H1 (cell line): ENCODE results near the gene GALNT11. TPM values are rescaled to one million over a fixed set of nuclear protein-coding genes. Genes with fewer than 3 reads are reported as not detected.

Experiments
- CTCF ChIA-PET: fragments of 300-600 bp; sonication (Branson Sonifier 250); formaldehyde crosslinking; loops from one replicate; lab custom pipeline; 2021; ENCODE audit not compliant: partially characterized antibody; lab: Charles Lee
- POLR2A ChIA-PET: fragments of 300-600 bp; sonication (Branson Sonifier 250); formaldehyde crosslinking; loops from one replicate; lab custom pipeline; 2021; ENCODE audit warnings: inconsistent platforms; ENCODE audit not compliant: partially characterized antibody; lab: Charles Lee
- DNase-seq, 2 experiments: peaks; one replicate each; pipeline versions ENCODE4 v3.0.0 to v3.0.0-alpha.2; 2010 to 2022; ENCODE audit warnings: low spot score in 2 of 2, low read depth in 1 of 2, mixed read lengths in 1 of 2
- FAIRE-seq: peaks from 2 replicates; lab custom pipeline; 2011; peaks lifted over from hg19 to GRCh38; lab: Jason Lieb, UNC
- H2AFZ ChIP-seq: 2 replicates; pipeline ENCODE4 v1.8.1; 2012; ENCODE audit warnings: low read length, inconsistent platforms
- H2AK5ac ChIP-seq: 2 replicates; pipeline ENCODE4 v1.6.1; 2013; ENCODE audit warnings: low read depth, low read length
- H2BK120ac ChIP-seq: replicated peaks from 2 replicates; pipeline ENCODE3; 2013; ENCODE audit warnings: low read depth, low read length, inconsistent platforms
- H2BK12ac ChIP-seq: 2 replicates; pipeline ENCODE4 v1.6.1; 2013; ENCODE audit warnings: low read depth, low read length
- H2BK15ac ChIP-seq: 2 replicates; pipeline ENCODE4 v1.6.1; 2013; ENCODE audit warnings: low read length
- H2BK20ac ChIP-seq: 2 replicates; pipeline ENCODE4 v1.6.1; 2013; ENCODE audit warnings: low read length
- H2BK5ac ChIP-seq: 2 replicates; pipeline ENCODE4 v1.6.1; 2013; ENCODE audit warnings: low read depth, low read length
- H3K14ac ChIP-seq: 2 replicates; pipeline ENCODE4 v1.6.1; 2013; ENCODE audit warnings: inconsistent platforms; ENCODE audit not compliant: insufficient read length
- H3K18ac ChIP-seq: 2 replicates; pipeline ENCODE4 v1.6.1; 2013; ENCODE audit warnings: low read length; ENCODE audit errors: extremely low read depth
- H3K23ac ChIP-seq: 2 replicates; pipeline ENCODE4 v1.6.1; 2013; ENCODE audit warnings: inconsistent platforms; ENCODE audit not compliant: insufficient read length
- H3K23me2 ChIP-seq: 2 replicates; pipeline ENCODE4 v1.6.1; 2013; ENCODE audit warnings: low read depth, low read length
- H3K27ac ChIP-seq: 2 replicates; pipeline ENCODE4 v1.6.1; 2011; ENCODE audit warnings: low read depth, low read length, inconsistent platforms
- H3K27me3 ChIP-seq, 4 experiments: replicated peaks in 1 of 4; 1 replicate in 1 of 4; 2 replicates in 3 of 4; pipeline versions ENCODE4 v1.6.1 to v1.8.1; 2011 to 2013; ENCODE audit warnings: low read length in 3 of 4, mild to moderate bottlenecking in 3 of 4, inconsistent platforms in 2 of 4, mixed read lengths in 2 of 4, moderate library complexity in 1 of 4; ENCODE audit not compliant: control insufficient read depth in 3 of 4, insufficient read depth in 3 of 4; ENCODE audit errors: extremely low read depth in 1 of 4
- H3K36me3 ChIP-seq, 4 experiments: 2 replicates each; pipeline versions ENCODE4 v1.6.1 to v1.8.1; 2011 to 2013; ENCODE audit warnings: mild to moderate bottlenecking in 4 of 4, low read length in 3 of 4, moderate library complexity in 2 of 4, control low read depth in 1 of 4, inconsistent platforms in 1 of 4; ENCODE audit not compliant: insufficient read depth in 4 of 4, control insufficient read depth in 2 of 4
- H3K4ac ChIP-seq: replicated peaks from 2 replicates; pipeline ENCODE3; 2013; ENCODE audit warnings: low read length, low read depth, mixed read lengths, inconsistent platforms; ENCODE audit not compliant: insufficient read length
- H3K4me1 ChIP-seq, 4 experiments: replicated peaks in 1 of 4; 1 replicate in 1 of 4; 2 replicates in 3 of 4; pipeline versions ENCODE4 v1.6.1 to v1.8.1; 2011 to 2013; ENCODE audit warnings: low read length in 3 of 4, inconsistent platforms in 2 of 4, mixed read lengths in 1 of 4; ENCODE audit not compliant: insufficient read depth in 4 of 4, control insufficient read depth in 3 of 4
- H3K4me2 ChIP-seq, 2 experiments: 2 replicates each; pipeline versions ENCODE4 v1.6.1 to v1.8.1; 2011 to 2013; ENCODE audit warnings: low read depth in 2 of 2, low read length in 2 of 2, control low read depth in 1 of 2, inconsistent platforms in 1 of 2, mild to moderate bottlenecking in 1 of 2; ENCODE audit not compliant: insufficient read depth in 1 of 2
- H3K4me3 ChIP-seq, 4 experiments: fragments of 200-600, 300-600 bp in 1 of 4; sonication (generic), shearing (Covaris generic), sonication (Bioruptor Twin) in 1 of 4; 2 replicates each; pipeline versions ENCODE4 v1.5.1 to v1.8.1; 2011 to 2016; ENCODE audit warnings: low read length in 4 of 4, low read depth in 3 of 4, control low read depth in 2 of 4, inconsistent platforms in 2 of 4, mild to moderate bottlenecking in 2 of 4, mixed read lengths in 1 of 4, moderate library complexity in 1 of 4; ENCODE audit not compliant: insufficient read depth in 2 of 4; ENCODE audit errors: extremely low read depth in 1 of 4
- H3K56ac ChIP-seq: replicated peaks from 2 replicates; pipeline ENCODE3; 2013; ENCODE audit warnings: low read depth, mild to moderate bottlenecking, mixed read lengths, low read length, inconsistent platforms; ENCODE audit not compliant: insufficient read length
- H3K79me1 ChIP-seq: 2 replicates; pipeline ENCODE4 v1.6.1; 2013; ENCODE audit warnings: low read depth, low read length, control low read depth
- H3K79me2 ChIP-seq, 2 experiments: 2 replicates each; pipeline versions ENCODE4 v1.6.1 to v1.8.1; 2012 to 2013; ENCODE audit warnings: low read length in 2 of 2, mild to moderate bottlenecking in 2 of 2, inconsistent platforms in 1 of 2; ENCODE audit not compliant: insufficient read depth in 2 of 2, control insufficient read depth in 1 of 2
- H3K9ac ChIP-seq, 4 experiments: replicated peaks in 1 of 4; 1 replicate in 1 of 4; 2 replicates in 3 of 4; pipeline versions ENCODE4 v1.6.1 to v1.8.1; 2011 to 2013; ENCODE audit warnings: low read depth in 3 of 4, low read length in 3 of 4, control low read depth in 2 of 4, mild to moderate bottlenecking in 2 of 4, moderate library complexity in 2 of 4, inconsistent platforms in 1 of 4; ENCODE audit errors: extremely low read depth in 1 of 4
- H3K9me3 ChIP-seq, 2 experiments: 2 replicates each; pipeline versions ENCODE4 v1.6.1 to v1.8.1; 2012 to 2013; ENCODE audit warnings: mild to moderate bottlenecking in 2 of 2, moderate library complexity in 2 of 2, control low read depth in 1 of 2, inconsistent platforms in 1 of 2, low read depth in 1 of 2, low read length in 1 of 2, mixed read lengths in 1 of 2; ENCODE audit not compliant: insufficient read depth in 2 of 2
- H4K20me1 ChIP-seq, 2 experiments: replicated peaks in 1 of 2; 2 replicates each; pipeline versions ENCODE3 to v1.8.1; 2011 to 2013; ENCODE audit warnings: inconsistent platforms in 2 of 2, low read length in 2 of 2, mild to moderate bottlenecking in 1 of 2; ENCODE audit not compliant: insufficient read depth in 2 of 2, control insufficient read depth in 1 of 2
- H4K5ac ChIP-seq: 2 replicates; pipeline ENCODE4 v1.6.1; 2013; ENCODE audit warnings: low read length, low read depth, mixed read lengths, inconsistent platforms; ENCODE audit not compliant: insufficient read length
- H4K8ac ChIP-seq: 2 replicates; pipeline ENCODE4 v1.8.0; 2013; ENCODE audit warnings: mild to moderate bottlenecking, moderate library complexity, low read length, inconsistent platforms; ENCODE audit not compliant: insufficient read depth; ENCODE audit errors: extremely low read depth
- H4K91ac ChIP-seq: replicated peaks from 2 replicates; pipeline ENCODE3; 2013; ENCODE audit warnings: low read length, mixed read lengths, inconsistent platforms; ENCODE audit not compliant: insufficient read length
- ATF2 ChIP-seq: IDR thresholded peaks from 2 replicates; pipeline ENCODE4 v1.6.1; 2012; ENCODE audit warnings: low read length, inconsistent platforms
- BACH1 ChIP-seq: IDR thresholded peaks from 2 replicates; pipeline ENCODE4 v1.6.1; 2012; ENCODE audit warnings: low read length, improper control_type of control experiment
- CEBPB ChIP-seq: IDR thresholded peaks from 2 replicates; pipeline ENCODE4 v1.6.1; 2012; ENCODE audit warnings: low read depth, low read length
- EP300 ChIP-seq, 2 experiments: IDR thresholded peaks; 1 replicate in 1 of 2; 2 replicates in 1 of 2; pipeline ENCODE4 v1.6.1; 2011 to 2012; ENCODE audit warnings: low read depth in 2 of 2, low read length in 2 of 2, mild to moderate bottlenecking in 2 of 2, borderline replicate concordance in 1 of 2, inconsistent platforms in 1 of 2, moderate library complexity in 1 of 2
- NANOG ChIP-seq: IDR thresholded peaks from 2 replicates; pipeline ENCODE4 v1.6.1; 2011; ENCODE audit warnings: low read length, low read depth, mild to moderate bottlenecking, inconsistent platforms; ENCODE audit not compliant: insufficient read depth, poor library complexity, severe bottlenecking
- RAD21 ChIP-seq, 2 experiments: IDR thresholded peaks in 1 of 2; conservative IDR thresholded peaks in 1 of 2; 2 replicates each; pipeline ENCODE4 v1.6.1; 2011; ENCODE audit warnings: low read depth in 2 of 2, low read length in 2 of 2, improper control_type of control experiment in 1 of 2, inconsistent platforms in 1 of 2, mild to moderate bottlenecking in 1 of 2, moderate library complexity in 1 of 2
- RFX5 ChIP-seq: IDR thresholded peaks from 2 replicates; pipeline ENCODE4 v1.6.1; 2011; ENCODE audit warnings: low read depth, low read length, improper control_type of control experiment, borderline replicate concordance
- RNF2 ChIP-seq: fragments of 200-900, 300-1000 bp; sonication (generic); IDR thresholded peaks from 2 replicates; pipeline ENCODE4 v1.7.1; 2016; ENCODE audit warnings: borderline replicate concordance, low read depth, mild to moderate bottlenecking, antibody characterized with exemption, low read length; ENCODE audit not compliant: poor library complexity, severe bottlenecking; ENCODE audit errors: missing control alignments
- WGBS, 2 experiments: shearing (Covaris generic) in 1 of 2; methylation state at CpG; one replicate each; pipeline versions ENCODE4 v1.1.6 to v1.1.7; 2013 to 2015; ENCODE audit warnings: low lambda C conversion rate in 2 of 2, mixed read lengths in 2 of 2, inconsistent platforms in 1 of 2, low coverage in 1 of 2, missing lambda C conversion rate in 1 of 2; ENCODE audit not compliant: insufficient replicate concordance in 2 of 2, insufficient coverage in 1 of 2, insufficient read length in 1 of 2; ENCODE audit errors: extremely low coverage in 1 of 2, missing lambda C conversion rate in 1 of 2; 5-methylcytosine and 5-hydroxymethylcytosine counted together
- polyA plus RNA-seq, 7 experiments: library from polyadenylated mRNA; depleted of rRNA in 3 of 7; stranded (reverse) in 5 of 7; unstranded in 2 of 7; fragments of >200 nt in 5 of 7; fragments of 200-250 nt in 2 of 7; gene quantifications; 1 replicate in 5 of 7; 2 replicates in 1 of 7; 4 replicates in 1 of 7; pipeline versions ENCODE4 v1.2.1 to v1.2.3, GENCODE V29; 2011 to 2013; ENCODE audit warnings: missing spikeins in 2 of 7, mixed read lengths in 2 of 7
- total RNA-seq: library from RNA; stranded (reverse); fragmentation: NEBNext Ultra II Directional; extraction: Animal tissue kit (Norgen Biotek cat#: 25700); gene quantifications from 2 replicates; pipeline ENCODE4 v1.2.1, GENCODE V29; 2021

The GALNT11 gene
- total and polyA plus RNA-seq, 2 of the 8 experiments (the other 6 are each of a cell fraction or from before 2014, with no cell fraction given) = 20.5 to 23.2 TPM

GRCh38 chr7:152144557-152145245 is 119.2 kb downstream of the GALNT11 start:
- no peak overlapping the region for H3K27ac ChIP-seq
- CTCF ChIA-PET = interaction anchor here (0.5 to 2.0 kb wide), 19 partner anchors 9 to 117 kb away, joined by 3 to 8 read pairs (median 3); no protein-coding TSS in a partner anchor
- H2BK5ac ChIP-seq = no peak overlapping the region
- no peaks in the 10 kb centered on the region for H3K27me3 ChIP-seq
- no peak overlapping the region for H3K4ac ChIP-seq
- no peak overlapping the region for H3K9ac ChIP-seq
- no peaks in the 10 kb centered on the region for H3K23me2 ChIP-seq
- no peak overlapping the region for H2BK120ac ChIP-seq
- no peaks in the 10 kb centered on the region for H3K79me2 ChIP-seq
- H2AFZ ChIP-seq = no peak overlapping the region
- no peak overlapping the region for H3K18ac ChIP-seq
- H2BK12ac ChIP-seq = no peak overlapping the region
- no peak overlapping the region for H4K5ac ChIP-seq
- no peak overlapping the region for H3K23ac ChIP-seq
- no peak overlapping the region for H3K4me3 ChIP-seq
- no peaks in the 10 kb centered on the region; the same call in 1 of the 2 replicates for H3K79me1 ChIP-seq
- no peak for DNase-seq
- FAIRE-seq = no peak
- 91% methylated on average over 12 of the region's 12 CpGs; no CpG with 5 or more reads in 1 of the 2 experiments for WGBS, 2 experiments
- peaks cover 5 to 48% (median 38%) of the 10 kb centered on the region in 4 experiments; a peak in 7 of 8 replicates for H3K36me3 ChIP-seq
- H4K8ac ChIP-seq = no peak overlapping the region; the same call in 1 of the 2 replicates
- POLR2A ChIA-PET = no interaction called here
- H4K91ac ChIP-seq = no peak overlapping the region
- H4K20me1 ChIP-seq = peaks cover 0 to 4% of the 10 kb centered on the region in 2 experiments
- no peak overlapping the region for H3K56ac ChIP-seq
- no peak overlapping the region for H2AK5ac ChIP-seq
- no peak overlapping the region for H3K14ac ChIP-seq
- no peak overlapping the region for H2BK15ac ChIP-seq
- no peak overlapping the region for H3K4me2 ChIP-seq
- H3K4me1 ChIP-seq = no peaks in the 10 kb centered on the region
- H2BK20ac ChIP-seq = no peak overlapping the region
- H3K9me3 ChIP-seq = no peaks in the 10 kb centered on the region
- TF ChIP-seq ATF2 (no peak), RAD21 (IDR thresholded peaks at IDR 0.05 in 1 of 2, conservative IDR thresholded peaks at IDR 0.05 in 1 of 2; ENCODE audit: low read depth in 2 of 2, low read length in 2 of 2) (no peak), EP300 (IDR thresholded peaks at IDR 0.05; ENCODE audit: borderline replicate concordance in 1 of 2, low read depth in 2 of 2, low read length in 2 of 2) (no peak), BACH1 (no peak), RNF2 (no peak), NANOG (no peak), RFX5 (no peak), CEBPB (no peak)
